GM19397 (cell line): ENCODE data around the gene VGLL2.

Source experiments
- ATAC-seq: cut with Tn5 transposase; IDR thresholded peaks from one replicate; pipeline ENCODE4 v1.9.1; 2021; ENCODE audit warnings: mild to moderate bottlenecking, moderate library complexity; ENCODE audit not compliant: unreplicated experiment

Gene VGLL2

DNA sequence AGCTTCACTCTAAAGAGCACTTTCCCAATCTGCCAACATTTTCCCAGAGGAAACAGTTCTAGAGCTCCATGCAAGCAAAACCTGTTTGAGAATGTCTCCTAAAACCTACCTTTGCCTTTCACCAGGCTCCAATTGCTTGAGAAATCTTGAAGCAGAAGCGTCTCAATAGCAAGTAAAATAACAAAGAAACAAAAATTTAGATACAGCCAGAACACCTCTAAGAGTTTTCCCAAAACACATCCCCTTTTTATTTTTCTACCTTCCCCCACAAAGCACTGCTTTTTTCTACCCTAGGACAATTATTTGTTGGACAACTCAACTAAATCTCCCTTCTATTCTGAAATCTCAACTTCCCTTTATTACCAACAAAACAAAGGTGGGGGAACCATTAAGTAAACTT, 3.6 kb downstream of the VGLL2 start:
- no peak for ATAC-seq

DNA sequence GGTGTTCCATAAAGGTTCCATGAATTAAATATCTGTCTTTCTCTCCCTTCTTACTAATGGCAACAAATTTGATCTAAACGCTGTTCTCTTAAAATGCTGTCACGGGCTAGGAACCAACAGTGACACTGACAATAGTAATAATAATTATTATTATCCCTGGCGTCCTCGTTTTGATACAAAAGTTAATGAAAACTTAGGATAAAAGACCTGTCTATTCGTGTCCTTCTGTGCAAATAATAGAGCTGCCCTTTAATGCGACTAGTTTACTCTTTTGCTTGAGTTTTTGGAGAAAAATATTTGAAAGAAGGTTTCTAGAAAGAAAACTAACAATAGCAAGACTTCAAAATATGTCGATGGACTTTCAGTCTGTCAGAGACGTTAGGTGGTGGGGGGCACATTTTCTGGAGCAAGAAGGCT, 4.3 kb downstream of the VGLL2 start:
- no peak for ATAC-seq

DNA sequence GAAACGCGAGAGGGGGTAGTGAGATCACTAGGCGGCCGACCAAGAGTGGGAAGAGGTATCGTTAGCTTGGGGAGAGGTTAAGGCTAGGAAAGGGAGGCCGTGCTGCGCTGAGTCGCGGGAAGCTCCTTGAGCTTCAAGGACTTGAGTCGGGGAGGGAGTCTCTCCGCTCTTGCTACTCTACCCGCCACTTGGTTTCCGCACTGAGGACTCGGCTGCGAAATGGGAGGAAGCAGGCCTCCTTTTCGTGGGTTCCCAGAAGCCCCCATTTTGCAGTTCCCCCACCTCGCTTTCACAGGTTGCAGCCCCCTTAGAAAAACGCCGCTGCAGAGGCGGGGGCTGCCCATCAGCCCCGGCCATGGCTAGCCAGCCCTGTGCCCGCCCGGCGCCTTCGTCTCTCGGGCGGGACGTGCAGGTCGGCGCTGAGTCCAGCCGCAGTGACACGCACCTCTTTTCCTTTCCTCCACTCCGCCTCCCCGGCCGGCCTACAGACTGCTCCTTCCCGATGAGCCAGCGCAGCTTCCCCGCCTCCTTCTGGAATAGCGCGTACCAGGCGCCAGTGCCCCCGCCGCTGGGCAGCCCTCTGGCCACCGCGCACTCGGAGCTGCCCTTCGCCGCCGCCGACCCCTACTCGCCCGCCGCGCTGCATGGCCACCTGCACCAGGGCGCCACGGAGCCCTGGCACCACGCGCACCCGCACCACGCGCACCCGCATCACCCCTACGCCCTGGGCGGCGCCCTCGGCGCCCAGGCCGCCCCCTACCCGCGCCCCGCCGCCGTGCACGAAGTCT, 4.9 kb downstream of the VGLL2 start:
- no peak for ATAC-seq

DNA sequence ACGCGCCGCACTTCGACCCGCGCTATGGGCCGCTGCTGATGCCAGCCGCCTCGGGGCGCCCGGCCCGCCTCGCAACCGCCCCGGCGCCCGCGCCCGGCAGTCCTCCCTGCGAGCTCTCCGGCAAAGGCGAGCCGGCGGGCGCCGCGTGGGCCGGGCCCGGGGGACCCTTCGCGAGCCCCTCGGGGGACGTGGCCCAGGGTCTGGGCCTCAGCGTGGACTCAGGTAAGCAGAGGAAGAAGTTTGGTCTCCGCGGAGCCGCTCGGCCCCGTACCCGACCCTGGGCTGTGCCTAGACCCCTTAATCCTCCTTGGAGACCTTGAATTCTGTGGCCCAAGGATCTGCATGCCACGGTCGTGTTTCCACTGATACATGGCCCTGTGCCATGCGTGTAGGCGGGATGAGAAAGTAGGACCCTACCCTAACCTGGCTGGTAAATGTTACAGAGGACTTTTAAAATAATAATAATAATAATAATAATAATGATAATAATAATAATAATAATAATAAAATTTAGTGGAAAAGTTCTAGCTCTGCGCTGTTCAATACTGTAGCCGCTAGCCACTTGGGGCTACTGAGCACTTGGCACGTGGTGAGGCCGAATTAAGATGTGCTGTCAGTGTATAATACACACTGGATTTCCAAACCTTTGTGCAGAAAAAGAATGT, 5.6 kb downstream of the VGLL2 start:
- ATAC-seq: no peak

DNA sequence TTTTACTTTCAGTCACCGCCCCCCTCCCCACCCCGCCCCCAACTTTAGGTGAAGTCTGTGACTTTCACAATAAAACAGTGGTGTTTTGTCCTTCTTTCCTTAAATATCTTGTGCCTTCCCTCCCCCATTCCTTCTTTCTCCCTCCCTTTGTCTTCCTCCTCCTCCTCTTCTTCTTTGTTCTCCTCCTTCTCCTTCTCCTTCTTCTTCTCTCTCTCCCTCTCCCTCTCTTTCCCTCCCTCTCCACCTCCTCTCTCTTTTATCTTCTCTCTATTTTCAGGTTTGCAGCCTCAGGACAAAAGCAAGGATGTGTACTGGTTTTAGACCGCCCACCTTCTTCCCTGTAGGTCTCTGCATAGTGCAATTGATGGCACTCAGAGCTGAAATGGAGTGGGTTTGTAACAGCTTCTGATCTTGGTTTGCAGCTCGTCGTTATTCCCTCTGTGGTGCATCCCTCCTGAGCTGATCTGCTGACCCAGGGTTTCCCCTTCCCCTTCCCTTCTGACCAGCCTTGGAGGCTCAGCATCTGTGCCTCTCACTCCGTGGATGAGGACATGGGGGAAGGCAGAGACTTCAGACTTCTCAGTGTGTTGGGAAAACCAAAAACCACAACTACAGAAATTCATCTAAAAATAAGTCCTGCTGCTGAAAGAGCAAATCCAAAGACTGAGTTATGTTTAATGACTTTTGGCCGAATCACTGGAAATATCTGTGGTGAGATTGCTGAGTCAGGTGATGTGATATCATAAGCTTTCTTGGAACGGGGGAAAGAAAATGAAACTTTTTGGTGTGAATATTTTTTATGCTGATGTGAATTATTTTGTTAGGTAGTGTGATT, 6.9 kb downstream of the VGLL2 start:
- no peak for ATAC-seq

DNA sequence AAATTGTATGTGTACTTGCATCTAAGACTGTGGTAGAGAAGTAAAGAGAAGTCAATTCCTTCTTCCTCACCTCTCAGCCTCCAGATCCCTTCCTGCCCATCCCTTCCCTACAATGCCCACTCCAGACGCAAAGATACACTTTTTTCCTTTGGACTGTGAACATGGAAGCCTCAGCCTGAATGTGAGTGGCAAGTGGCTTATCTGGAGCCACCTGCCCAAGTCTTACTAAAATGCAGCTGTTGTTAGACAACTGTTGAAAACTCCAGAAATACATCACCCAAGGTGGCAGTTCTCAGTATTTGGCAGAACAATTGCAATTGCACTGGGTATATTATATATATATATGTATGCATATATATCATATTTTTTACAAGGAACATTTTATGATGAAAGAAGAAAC, 7.5 kb downstream of the VGLL2 start:
- no peak for ATAC-seq

DNA sequence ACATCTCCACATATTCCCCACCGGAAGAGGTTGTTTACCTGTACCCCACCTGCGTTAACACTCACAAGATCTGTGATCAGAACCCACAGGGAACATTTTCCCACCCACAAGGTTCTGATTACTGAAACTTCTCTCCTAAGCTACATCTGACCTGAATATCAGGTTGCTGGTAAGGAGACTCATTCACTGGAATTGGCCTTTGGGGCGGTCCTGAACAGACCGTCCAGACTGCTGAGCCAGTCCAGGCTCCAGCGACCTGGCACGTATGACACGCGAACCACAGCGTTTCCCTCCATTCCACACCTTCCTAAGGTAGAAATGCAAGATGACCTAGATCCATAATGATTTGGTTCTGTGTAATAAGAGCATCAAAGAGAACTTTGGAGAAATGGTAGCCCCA, 9.8 kb downstream of the VGLL2 start:
- ATAC-seq: no peak

DNA sequence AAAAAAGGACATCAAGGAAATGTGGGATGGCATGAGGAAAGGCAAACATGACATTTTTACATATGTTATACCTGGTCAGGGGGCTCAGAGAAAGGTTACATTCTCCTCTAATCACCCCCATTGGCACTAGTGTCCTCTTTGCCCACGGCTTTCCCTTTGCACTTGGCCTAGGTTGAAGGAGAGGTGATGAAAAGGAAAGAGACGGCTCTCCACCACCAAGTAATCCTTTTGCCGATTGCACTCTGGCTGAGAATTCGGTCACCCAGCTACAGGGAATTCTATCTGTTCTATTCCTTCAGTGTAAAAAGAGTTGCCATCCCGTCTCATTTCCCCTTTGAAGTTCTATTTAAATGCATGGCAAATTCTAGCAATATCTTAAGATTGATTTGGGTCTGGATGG, 10.4 kb downstream of the VGLL2 start:
- ATAC-seq: no peak

DNA sequence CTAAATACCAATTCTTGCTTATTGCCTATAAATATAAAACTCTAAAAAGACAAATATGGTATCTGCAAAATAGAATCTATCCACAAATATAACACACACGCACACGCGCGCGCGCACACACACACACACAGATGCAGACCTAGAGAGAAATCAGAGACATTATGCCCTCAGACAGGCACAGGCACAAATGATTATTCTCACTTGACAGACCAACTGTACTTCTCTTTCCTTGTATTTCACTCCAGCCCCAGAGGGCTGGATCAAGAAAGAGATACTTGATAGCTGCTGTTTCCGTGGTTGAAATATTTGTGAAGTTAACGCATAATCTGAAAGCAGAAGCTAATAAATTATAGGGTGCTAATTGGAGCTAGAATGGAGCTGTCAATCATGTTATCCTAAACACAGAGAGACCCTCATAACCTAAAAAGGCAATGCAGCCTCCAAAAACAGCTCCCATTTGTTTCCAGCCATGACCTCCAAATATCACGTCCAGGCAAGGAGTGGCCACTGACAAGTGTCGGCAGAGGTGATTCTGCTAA, 11.5 kb downstream of the VGLL2 start:
- no peak for ATAC-seq

DNA sequence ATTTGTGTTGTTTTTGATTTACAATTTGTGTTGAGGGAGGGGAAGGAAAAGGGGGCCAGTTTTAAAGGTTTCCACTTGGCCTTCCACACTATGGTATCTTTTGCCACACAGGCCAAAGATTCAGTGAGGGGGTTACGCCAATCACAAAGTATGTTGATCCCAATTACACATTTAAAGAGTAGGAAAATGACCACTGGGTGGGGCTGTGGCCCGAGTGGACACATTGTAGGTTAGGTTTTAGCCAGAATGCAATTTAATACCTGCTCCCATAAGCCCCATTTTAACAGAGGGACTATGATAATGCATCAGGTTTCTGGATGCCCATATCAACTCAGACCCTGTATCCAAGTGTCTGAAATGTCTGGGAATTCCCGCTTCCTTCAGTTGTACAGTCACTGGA, 15.6 kb downstream of the VGLL2 start:
- ATAC-seq: no peak

DNA sequence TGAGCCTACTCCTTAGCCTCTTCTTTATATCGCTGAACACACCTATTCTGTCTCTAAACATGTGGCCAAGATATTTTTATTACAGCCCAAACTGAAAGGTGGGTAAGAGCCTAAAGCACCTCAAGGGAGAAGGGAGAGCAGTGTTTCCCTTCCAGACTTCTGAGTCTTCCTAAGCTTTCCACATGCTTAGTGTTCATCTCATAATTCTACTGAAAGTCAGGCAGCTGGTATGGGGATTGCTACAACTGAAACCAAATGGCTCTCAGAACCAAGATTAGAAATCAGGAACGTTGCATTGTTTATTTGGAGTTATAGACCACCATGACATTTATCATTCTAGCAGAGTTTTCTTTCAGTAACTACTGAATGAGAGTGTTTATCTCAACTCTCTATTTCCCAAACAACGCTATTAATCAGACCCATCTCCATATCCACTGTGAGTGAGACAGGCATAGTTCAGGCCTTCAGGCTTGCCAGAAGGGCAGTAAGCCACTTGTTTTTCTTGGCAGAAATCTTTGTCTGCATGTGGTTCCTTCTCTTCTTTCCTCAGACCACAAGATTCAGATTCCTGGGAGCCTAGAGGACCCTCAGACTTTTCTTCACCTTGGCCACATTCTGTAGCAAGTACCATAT, 22.8 kb downstream of the VGLL2 start:
- no peak for ATAC-seq

DNA sequence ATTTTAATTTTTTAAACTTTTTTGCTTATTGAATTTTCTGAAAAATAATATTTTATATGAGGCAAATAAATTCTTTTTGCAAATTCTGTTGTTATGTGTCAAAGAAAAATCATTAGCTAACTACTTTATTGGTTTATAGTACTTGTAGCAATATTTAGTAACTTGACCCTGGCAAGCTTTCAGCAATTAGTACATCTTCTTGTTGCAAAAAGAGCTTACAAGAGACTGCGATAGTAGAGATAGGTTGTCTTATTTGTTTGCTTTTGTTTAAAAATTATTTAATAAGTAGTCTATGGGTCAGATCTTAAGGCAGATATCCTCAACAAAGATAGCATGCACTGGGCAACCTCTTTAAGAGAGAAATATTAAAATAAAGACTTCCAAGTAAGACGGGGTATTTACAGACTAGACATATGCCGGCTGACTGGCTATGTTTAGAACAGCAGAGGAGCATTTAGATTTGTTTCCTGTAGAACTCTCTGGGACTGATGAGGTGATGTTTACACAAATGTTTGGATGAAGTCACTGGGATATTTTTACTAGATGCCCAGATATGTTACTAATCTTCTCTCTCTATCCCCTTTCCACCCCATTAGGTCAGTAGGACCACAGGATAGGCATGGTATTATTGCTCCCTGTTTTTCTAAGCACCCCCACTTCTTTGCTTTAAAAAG, 25.0 kb downstream of the VGLL2 start:
- no peak for ATAC-seq

DNA sequence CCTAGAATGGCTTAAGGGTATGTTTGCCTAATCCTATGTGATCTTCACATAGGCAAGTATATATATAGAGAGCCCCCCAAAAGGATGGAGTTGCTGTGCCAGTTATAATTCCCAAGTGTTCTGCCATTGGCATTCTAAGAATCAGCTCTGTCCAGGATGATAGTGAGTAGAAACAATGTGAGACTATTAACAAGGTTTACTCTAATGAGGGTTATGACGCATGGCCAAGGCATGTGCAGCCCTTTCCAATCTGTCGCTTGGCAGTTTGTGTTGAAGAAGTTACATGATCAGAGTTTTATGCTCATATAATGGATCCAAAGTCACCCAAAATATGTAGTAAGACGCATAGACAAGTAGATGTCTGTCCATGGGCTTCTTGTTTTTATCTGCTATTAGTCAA, 33.6 kb downstream of the VGLL2 start:
- ATAC-seq: no peak

DNA sequence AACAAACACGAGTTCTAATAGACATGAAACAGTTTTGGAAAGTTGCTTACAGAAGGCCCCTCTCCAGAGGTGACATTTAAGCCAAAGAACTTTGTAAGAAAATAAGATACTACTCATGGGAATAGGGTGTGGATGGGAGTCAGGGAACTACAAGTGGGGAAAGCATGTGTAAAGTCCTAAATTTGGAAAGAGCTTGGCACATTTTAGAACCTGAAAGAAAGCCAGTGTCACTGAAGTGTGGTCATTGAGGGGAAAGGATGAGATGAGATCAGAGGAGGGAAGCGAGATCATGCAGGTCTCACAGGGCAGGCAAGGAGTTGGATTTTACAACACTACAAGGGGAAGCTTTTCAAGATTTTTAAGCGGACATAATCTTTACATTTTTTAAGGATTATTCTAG, 38.0 kb downstream of the VGLL2 start:
- no peak for ATAC-seq

DNA sequence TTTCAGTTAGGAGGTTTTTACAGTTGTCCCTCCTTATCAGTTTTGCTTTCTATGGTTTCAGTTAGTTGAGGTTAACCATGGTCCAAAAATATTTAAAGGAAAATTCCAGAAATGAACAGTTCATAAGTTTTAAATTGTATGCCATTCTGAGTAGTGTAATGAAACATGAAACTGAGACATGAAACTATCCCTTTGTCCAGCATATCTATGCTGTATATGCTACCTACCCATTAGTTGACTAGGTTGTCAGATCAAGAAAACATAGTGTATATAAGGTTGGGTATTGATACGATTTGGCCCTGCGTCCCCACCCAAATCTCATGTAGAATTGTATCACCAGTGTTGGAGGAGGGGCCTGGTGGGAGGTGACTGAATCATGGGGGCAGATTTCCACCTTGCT, 39.1 kb downstream of the VGLL2 start:
- ATAC-seq: no peak

DNA sequence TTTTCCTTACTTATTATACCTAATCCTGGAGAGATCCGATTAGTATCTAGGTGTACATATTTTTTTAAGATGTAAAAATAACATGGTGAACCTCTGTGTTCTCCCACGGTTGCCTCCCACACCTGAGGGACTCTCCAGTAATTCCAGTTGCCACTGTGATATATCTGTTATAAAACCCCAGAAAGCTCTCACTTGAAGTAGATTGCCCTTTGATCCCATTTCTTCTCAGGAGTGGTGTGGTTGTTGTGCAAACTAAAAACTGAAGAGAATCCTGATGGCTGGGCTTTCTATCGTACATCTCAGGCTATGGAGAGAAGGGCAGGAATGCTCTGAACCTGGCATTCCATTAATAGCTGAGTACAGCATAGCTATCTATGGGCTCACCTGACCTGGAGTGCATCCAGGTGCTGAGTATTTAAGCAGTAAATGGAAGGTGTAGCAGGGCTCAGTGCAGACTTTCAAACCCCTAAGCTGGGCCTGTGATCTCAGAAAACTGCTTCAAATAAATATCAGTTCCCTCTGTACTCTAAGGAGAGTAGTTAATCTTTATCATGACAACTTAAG, 41.0 kb downstream of the VGLL2 start:
- no peak for ATAC-seq

DNA sequence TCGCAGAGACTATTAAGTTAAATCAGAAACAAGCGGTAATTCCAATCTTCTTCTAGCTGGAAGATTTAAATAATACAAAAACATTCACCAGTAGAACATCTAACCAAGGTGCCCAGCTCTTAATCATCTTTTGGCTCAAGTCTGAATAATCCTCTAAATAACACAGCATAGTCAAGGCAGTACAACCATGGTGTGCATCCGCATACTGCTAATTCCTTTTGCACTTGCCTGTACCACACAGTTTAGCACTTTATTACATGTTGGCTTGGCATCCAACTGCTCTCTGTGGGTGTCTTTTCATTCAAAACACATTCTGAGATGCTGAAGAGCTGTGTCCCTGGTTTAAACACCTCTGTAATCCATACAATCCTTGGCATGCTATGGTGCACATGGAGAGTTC, 42.3 kb downstream of the VGLL2 start:
- no peak for ATAC-seq

DNA sequence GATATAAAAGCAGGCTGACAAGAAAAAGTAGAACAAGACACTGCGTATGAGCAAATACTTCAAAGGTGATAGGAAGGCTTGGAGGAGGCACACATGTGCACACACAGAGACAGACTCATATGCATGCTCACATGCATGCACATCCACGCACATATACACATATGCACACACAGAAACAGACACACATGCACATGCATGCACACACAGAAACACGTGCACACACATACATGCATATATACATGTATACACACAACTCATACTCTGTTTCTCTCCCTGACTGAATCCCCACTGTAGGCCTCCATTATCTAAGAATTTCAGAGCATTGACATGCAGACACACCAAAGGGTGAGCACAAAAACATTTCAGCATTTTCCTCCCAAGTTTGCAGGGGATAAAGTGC, 43.7 kb downstream of the VGLL2 start:
- ATAC-seq: no peak

DNA sequence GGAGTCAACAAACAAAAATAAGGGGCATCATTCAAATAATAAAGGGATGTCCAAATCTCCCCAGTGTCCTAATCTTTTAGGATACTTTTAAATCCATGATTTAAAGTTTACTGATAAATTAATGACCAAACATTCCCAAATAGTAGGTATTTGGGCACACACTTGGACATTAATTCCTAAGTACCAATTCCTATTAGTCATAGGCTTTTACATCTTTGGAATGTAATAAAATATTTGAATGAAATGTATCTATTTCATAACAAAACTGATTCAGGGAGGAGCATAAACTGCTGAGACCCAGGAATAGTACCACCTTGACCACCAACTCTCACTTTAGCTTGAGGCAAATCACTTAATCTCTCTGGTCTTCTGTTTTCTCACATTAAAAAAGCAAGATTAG, 44.3 kb downstream of the VGLL2 start:
- ATAC-seq: no peak

DNA sequence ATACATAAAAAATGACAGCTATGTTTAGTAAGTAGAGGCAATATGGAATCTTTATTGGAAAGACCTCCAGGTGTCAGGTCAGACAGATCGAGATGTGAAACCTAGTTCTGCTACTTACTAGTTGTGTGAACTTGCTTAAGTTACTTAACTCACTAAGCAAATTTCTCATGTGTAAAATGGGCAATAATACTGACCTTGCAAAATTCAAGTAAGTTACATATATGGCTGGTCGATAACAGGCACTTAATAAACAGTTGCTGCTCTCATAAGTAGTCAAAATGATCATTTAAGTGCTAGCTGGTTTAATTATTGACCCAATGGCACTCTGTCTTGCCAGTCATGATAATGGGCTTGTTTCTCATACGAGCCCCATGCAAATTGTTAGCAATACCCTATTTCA, 46.0 kb downstream of the VGLL2 start:
- no peak for ATAC-seq
